ENCODE measurements around the gene NRL. TPM values are rescaled to one million over a fixed set of nuclear protein-coding genes. Genes with fewer than 3 reads are reported as not detected.
A peak's percentile ranks its signal among the peaks of the same experiment; 100 is the strongest.

The NRL gene
- total and polyA plus RNA-seq, 9 of the 15 experiments (the other 6 are each of a cell fraction or from before 2014, with no cell fraction given), result 0.07 to 2.7 (median 1.4) TPM; not detected in 1

DNA sequence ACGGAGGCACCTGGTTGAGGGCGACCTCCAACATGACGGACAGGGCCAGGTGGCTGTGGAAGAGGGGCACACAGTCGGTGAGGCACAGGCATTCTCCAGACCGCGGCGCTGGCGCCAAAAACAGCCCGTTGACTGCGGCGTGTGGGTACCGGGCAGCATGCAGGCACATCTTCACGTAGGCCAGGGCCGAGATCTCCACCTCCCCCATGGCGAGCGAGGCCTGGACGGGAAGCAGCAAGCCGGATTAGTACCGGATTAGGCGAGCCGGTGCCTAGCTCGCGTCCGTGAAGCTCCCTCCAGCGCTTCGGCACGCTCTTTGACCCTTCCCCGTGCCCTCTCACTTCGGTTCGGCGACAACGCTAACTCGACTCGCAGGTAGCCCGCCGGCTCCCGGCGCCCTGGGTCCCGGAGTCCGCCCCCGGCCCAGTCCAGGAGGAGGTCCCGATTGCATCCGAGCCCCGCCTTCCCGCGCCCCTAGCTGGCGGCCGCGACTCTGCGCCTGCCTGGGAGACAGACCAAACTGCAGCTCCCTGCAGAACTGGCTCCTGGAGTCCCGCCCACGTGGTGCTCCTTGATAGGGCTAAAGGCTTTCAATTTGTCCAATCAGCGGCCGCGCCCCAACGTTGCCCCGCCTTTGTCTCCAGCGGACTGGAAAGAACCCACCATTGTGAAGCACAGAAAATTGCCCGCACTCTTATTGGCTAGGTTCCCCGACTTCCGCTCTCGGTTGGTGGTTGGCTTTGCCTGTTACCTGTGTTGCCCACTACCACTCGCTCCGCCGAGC, 26.5 kb upstream of the NRL start, which contains the start of gene EMC9 (continued):
- TF ChIP-seq GATAD2B (IDR thresholded peaks at IDR 0.05; ENCODE audit: borderline replicate concordance) (no peak), SAP30 (IDR thresholded peaks at IDR 0.05; ENCODE audit: borderline replicate concordance, insufficient read depth, low read depth, low read length, poor library complexity, severe bottlenecking) (peak; percentile 68), RBM39 (optimal IDR thresholded peaks at IDR 0.05; ENCODE audit: low read depth, low read length) (no peak), NFIX (CRISPR knock-in tag; IDR thresholded peaks at IDR 0.05; ENCODE audit: low read depth) (no peak), BMI1 (IDR thresholded peaks at IDR 0.05; ENCODE audit: low read length) (no peak), CAMTA2 (CRISPR knock-in tag; conservative IDR thresholded peaks at IDR 0.05) (no peak), NFYB (IDR thresholded peaks at IDR 0.05; ENCODE audit: extremely low read depth, insufficient read length) (peak; percentile 81), HNRNPL (IDR thresholded peaks at IDR 0.05; ENCODE audit: low read depth, low read length) (no peak), SMARCA4 (IDR thresholded peaks at IDR 0.05) (0 out of 2 replicates have a peak, but pooled peaks have one; percentile 10)
- TF ChIP-seq, protein P1, sequence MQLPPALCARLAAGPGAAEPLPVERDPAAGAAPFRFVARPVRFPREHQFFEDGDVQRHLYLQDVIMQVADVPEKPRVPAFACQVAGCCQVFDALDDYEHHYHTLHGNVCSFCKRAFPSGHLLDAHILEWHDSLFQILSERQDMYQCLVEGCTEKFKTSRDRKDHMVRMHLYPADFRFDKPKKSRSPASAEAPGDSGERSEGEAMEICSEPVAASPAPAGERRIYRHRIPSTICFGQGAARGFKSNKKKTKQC (CRISPR knock-in tag; IDR thresholded peaks at IDR 0.05), result peak; percentile 65; the same call in 1 of the 2 replicates
- TF ChIP-seq, protein P2, sequence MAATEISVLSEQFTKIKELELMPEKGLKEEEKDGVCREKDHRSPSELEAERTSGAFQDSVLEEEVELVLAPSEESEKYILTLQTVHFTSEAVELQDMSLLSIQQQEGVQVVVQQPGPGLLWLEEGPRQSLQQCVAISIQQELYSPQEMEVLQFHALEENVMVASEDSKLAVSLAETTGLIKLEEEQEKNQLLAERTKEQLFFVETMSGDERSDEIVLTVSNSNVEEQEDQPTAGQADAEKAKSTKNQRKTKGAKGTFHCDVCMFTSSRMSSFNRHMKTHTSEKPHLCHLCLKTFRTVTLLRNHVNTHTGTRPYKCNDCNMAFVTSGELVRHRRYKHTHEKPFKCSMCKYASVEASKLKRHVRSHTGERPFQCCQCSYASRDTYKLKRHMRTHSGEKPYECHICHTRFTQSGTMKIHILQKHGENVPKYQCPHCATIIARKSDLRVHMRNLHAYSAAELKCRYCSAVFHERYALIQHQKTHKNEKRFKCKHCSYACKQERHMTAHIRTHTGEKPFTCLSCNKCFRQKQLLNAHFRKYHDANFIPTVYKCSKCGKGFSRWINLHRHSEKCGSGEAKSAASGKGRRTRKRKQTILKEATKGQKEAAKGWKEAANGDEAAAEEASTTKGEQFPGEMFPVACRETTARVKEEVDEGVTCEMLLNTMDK (IDR thresholded peaks at IDR 0.05; ENCODE audit: borderline replicate concordance, insufficient read depth, low read depth, low read length, poor library complexity, severe bottlenecking), result peak; percentile 52
- TF ChIP-seq, protein P3, sequence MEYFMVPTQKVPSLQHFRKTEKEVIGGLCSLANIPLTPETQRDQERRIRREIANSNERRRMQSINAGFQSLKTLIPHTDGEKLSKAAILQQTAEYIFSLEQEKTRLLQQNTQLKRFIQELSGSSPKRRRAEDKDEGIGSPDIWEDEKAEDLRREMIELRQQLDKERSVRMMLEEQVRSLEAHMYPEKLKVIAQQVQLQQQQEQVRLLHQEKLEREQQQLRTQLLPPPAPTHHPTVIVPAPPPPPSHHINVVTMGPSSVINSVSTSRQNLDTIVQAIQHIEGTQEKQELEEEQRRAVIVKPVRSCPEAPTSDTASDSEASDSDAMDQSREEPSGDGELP (CRISPR knock-in tag; IDR thresholded peaks at IDR 0.05; ENCODE audit: borderline replicate concordance), result peak; percentile 22; the same call in 1 of the 2 replicates
